Testis (tissue), 3 donors: ENCODE measurements around the gene DAAM2. TPM values are rescaled to one million over a fixed set of nuclear protein-coding genes. Genes with fewer than 3 reads are reported as not detected.

Experiments
- DNase-seq: peaks from one replicate; pipeline ENCODE4 v3.0.0-alpha.2; 2019
- H3K27ac ChIP-seq, 2 donors: fragments of 200-600 bp; sonication (generic); one replicate each; pipeline ENCODE4 v1.5.1; 2019
- H3K27me3 ChIP-seq: fragments of 200-600 bp; sonication (generic); one replicate; pipeline ENCODE4 v1.5.1; 2019
- H3K36me3 ChIP-seq: fragments of 200-600 bp; sonication (generic); one replicate; pipeline ENCODE4 v1.5.1; 2017; ENCODE audit warnings: low read depth; ENCODE audit errors: missing control alignments
- H3K4me1 ChIP-seq: fragments of 200-600 bp; sonication (generic); one replicate; pipeline ENCODE4 v1.5.1; 2019
- H3K4me3 ChIP-seq, 2 donors: fragments of 200-600 bp; sonication (generic); one replicate each; pipeline ENCODE4 v1.5.1; 2017 to 2019
- H3K9me3 ChIP-seq: fragments of 200-600 bp; sonication (generic); one replicate; pipeline ENCODE4 v1.5.1; 2017
- CTCF ChIP-seq, 3 experiments: fragments of 450-650 bp in 2 of 3; fragments of 200-600 bp in 1 of 3; sonication (generic) in 1 of 3; IDR thresholded peaks; one replicate each; pipeline ENCODE4 v1.5.1; 2016 to 2019; ENCODE audit warnings: antibody characterized with exemption in 3 of 3, mild to moderate bottlenecking in 2 of 3, moderate library complexity in 1 of 3
- POLR2A ChIP-seq: fragments of 450-650 bp; IDR thresholded peaks from one replicate; pipeline ENCODE4 v1.6.1; 2017; ENCODE audit warnings: antibody characterized with exemption, mild to moderate bottlenecking, moderate library complexity
- WGBS, 2 donors: methylation state at CpG; one replicate each; pipeline ENCODE4 v1.1.5; 2018; 5-methylcytosine and 5-hydroxymethylcytosine counted together
- intact Hi-C: fragments of 100-400 bp; cut with DNase I; formaldehyde crosslinking; loops from one replicate; pipeline ENCODE4 v1.15.1; 2023; ENCODE audit warnings: low total_unique reads
- polyA plus RNA-seq: library from polyadenylated mRNA; stranded (reverse); fragments of 350-450 nt; fragmentation: Illumina TruSeq; extraction: RNeasy Lipid Tissue Mini Kit (QIAGEN cat#74804); gene quantifications from one replicate; pipeline ENCODE4 v1.2.3, GENCODE V29; 2014; ENCODE audit warnings: low read depth, low replicate concordance; ENCODE audit not compliant: insufficient read depth
- total RNA-seq, 2 donors: library from RNA; depleted of rRNA; stranded (reverse); fragments of >200 nt; gene quantifications; one replicate each; pipeline ENCODE4 v1.2.3, GENCODE V29; 2016

Gene DAAM2
- total and polyA plus RNA-seq, 3 donors from 2014 or later = 37.4 to 66.1 (median 64.5) TPM

GRCh38 chr6:39848171-39848570, 56.0 kb downstream of the DAAM2 start:
- intact Hi-C loops = no loop called here
- no peak overlapping the region for H3K27ac ChIP-seq
- 56 to 70% methylated on average over 4 of the region's 4 CpGs for WGBS, 2 donors
- DNase-seq = no peak
- H3K9me3 ChIP-seq = no peaks in the 10 kb centered on the region
- H3K4me3 ChIP-seq = no peak overlapping the region
- H3K4me1 ChIP-seq = peaks cover 15% of the 10 kb centered on the region
- no peaks in the 10 kb centered on the region for H3K36me3 ChIP-seq
- no peak for TF ChIP-seq CTCF (IDR thresholded peaks at IDR 0.05)
- no peak for TF ChIP-seq POLR2A
- no peaks in the 10 kb centered on the region for H3K27me3 ChIP-seq

DNA sequence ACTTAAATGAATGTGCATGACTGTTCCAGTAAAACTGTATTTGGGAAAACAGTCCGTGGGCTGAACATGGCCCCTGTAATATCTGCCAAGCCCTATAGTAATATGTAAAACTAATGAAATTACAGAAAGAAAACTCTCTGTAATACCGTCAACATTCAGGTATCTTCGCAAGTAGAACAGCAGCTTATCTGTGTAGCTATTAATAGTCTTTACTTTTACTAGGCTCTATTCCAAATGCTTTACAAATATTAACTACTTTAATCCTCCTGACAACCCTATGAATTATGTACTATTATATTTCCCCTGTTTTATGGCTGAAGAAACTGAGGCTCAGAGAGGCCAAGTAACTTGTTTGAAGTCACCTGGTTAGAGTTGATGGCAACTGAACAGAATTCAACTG, 57.1 kb downstream of the DAAM2 start:
- TF ChIP-seq POLR2A (no peak), CTCF (IDR thresholded peaks at IDR 0.05) (no peak)
- DNase-seq = no peak
- peaks cover 15% of the 10 kb centered on the region for H3K4me1 ChIP-seq
- no peak overlapping the region for H3K4me3 ChIP-seq
- WGBS, 2 donors = 53 to 62% methylated on average over 3 of the region's 3 CpGs
- H3K9me3 ChIP-seq = no peaks in the 10 kb centered on the region
- intact Hi-C loops = no loop called here
- H3K27ac ChIP-seq = no peak overlapping the region
- H3K36me3 ChIP-seq = no peaks in the 10 kb centered on the region
- H3K27me3 ChIP-seq = no peaks in the 10 kb centered on the region

- H3K4me3 ChIP-seq = no peak overlapping the region
- peaks cover 15% of the 10 kb centered on the region for H3K4me1 ChIP-seq
- no peak for DNase-seq
- no peak overlapping the region for H3K27ac ChIP-seq
- no peaks in the 10 kb centered on the region for H3K9me3 ChIP-seq
- intact Hi-C loops = no loop called here
- no peaks in the 10 kb centered on the region for H3K27me3 ChIP-seq
- H3K36me3 ChIP-seq = no peaks in the 10 kb centered on the region
- no peak for TF ChIP-seq CTCF (IDR thresholded peaks at IDR 0.05)
- no peak for TF ChIP-seq POLR2A
- 82 to 90% methylated on average over 6 of the region's 6 CpGs for WGBS, 2 donors
Measured at GRCh38 chr6:39849764-39850163, 57.6 kb downstream of the DAAM2 start.

GRCh38 chr6:39850736-39851297, 58.6 kb downstream of the DAAM2 start:
- Histone ChIP-seq H3K27ac (no peak overlapping the region), H3K4me1 (peaks cover 15% of the 10 kb centered on the region), H3K4me3 (no peak overlapping the region), H3K9me3 (no peaks in the 10 kb centered on the region), H3K36me3 (no peaks in the 10 kb centered on the region), H3K27me3 (no peaks in the 10 kb centered on the region)
- TF ChIP-seq CTCF (IDR thresholded peaks at IDR 0.05) (no peak), POLR2A (no peak)
- intact Hi-C loops = no loop called here
- WGBS, 2 donors = 76 to 84% methylated on average over 2 of the region's 2 CpGs
- no peak for DNase-seq

- DNase-seq = no peak
Measured at GRCh38 chr6:39851331-39851730, 59.2 kb downstream of the DAAM2 start.

More at GRCh38 chr6:39851331-39851730, 59.2 kb downstream of the DAAM2 start:
- Histone ChIP-seq H3K27ac (no peak overlapping the region), H3K4me3 (no peak overlapping the region), H3K27me3 (no peaks in the 10 kb centered on the region), H3K9me3 (no peaks in the 10 kb centered on the region), H3K36me3 (no peaks in the 10 kb centered on the region), H3K4me1 (peaks cover 15% of the 10 kb centered on the region)
- intact Hi-C loops = no loop called here
- no peak for TF ChIP-seq CTCF (IDR thresholded peaks at IDR 0.05)
- no peak for TF ChIP-seq POLR2A
- WGBS, 2 donors = 75 to 90% methylated on average over 4 of the region's 4 CpGs
